HT1080 (cell line): ENCODE results near the gene ADTRP. TPM values are rescaled to one million over a fixed set of nuclear protein-coding genes. Genes with fewer than 3 reads are reported as not detected.

ENCODE experiments used
- DNase-seq: peaks from one replicate; pipeline ENCODE4 v3.0.0-alpha.2; 2015; ENCODE audit warnings: low read depth
- polyA plus RNA-seq, 2 experiments: library from polyadenylated mRNA; depleted of rRNA; stranded (reverse); fragments of >200 nt; gene quantifications; 2 replicates each; pipeline ENCODE4 v1.2.3, GENCODE V29; 2015
- total RNA-seq: library from RNA; depleted of rRNA; stranded (reverse); fragments of >200 nt; shearing (Covaris generic); gene quantifications from 2 replicates; pipeline ENCODE4 v1.2.3, GENCODE V29; 2014; rRNA removed

Gene ADTRP
- 6.5 and 11.6 TPM in 2 replicates for total RNA-seq
- polyA plus RNA-seq (2015; cell fraction: cytosol; rRNA removed) = 11.5 and 12.0 TPM in 2 replicates
- polyA plus RNA-seq (2015; cell fraction: nucleus; rRNA removed) = 14.7 and 21.1 TPM in 2 replicates

- DNase-seq = no peak
Measured at GRCh38 chr6:11778648-11779328, at the start of gene ADTRP. Gene ADTRP (minus strand): TSS chr6:11778803. CDS start chr6:11778759, 44 bp downstream.

- DNase-seq = no peak
Measured at GRCh38 chr6:11826779-11827178, 48.2 kb upstream of the ADTRP start.

- DNase-seq = no peak
Measured at GRCh38 chr6:11824986-11825385, 46.4 kb upstream of the ADTRP start.

- DNase-seq = no peak
Measured at GRCh38 chr6:11822346-11822745, 43.7 kb upstream of the ADTRP start.

- DNase-seq = no peak
Measured at GRCh38 chr6:11821781-11822180, 43.2 kb upstream of the ADTRP start.

GRCh38 chr6:11820821-11821220 lies 42.2 kb upstream of the ADTRP start:
- DNase-seq = no peak

GRCh38 chr6:11819486-11819885 lies 40.9 kb upstream of the ADTRP start:
- DNase-seq = no peak

- peak; percentile 55 for DNase-seq
Measured at GRCh38 chr6:11815231-11815630, 36.6 kb upstream of the ADTRP start.

- no peak for DNase-seq
Measured at GRCh38 chr6:11814819-11815218, 36.2 kb upstream of the ADTRP start.

- no peak for DNase-seq
Measured at GRCh38 chr6:11814106-11814505, 35.5 kb upstream of the ADTRP start.

GRCh38 chr6:11813606-11814005 lies 35.0 kb upstream of the ADTRP start:
- no peak for DNase-seq

GRCh38 chr6:11812951-11813350 lies 34.3 kb upstream of the ADTRP start:
- no peak for DNase-seq

GRCh38 chr6:11812439-11812838 lies 33.8 kb upstream of the ADTRP start:
- DNase-seq = no peak

GRCh38 chr6:11811644-11812264 lies 33.2 kb upstream of the ADTRP start:
- no peak for DNase-seq

- no peak for DNase-seq
Measured at GRCh38 chr6:11810854-11811643, 32.4 kb upstream of the ADTRP start.

GRCh38 chr6:11810039-11810541 lies 31.5 kb upstream of the ADTRP start:
- peak; percentile 66 for DNase-seq

GRCh38 chr6:11808054-11808453 lies 29.5 kb upstream of the ADTRP start:
- no peak for DNase-seq

- no peak for DNase-seq
Measured at GRCh38 chr6:11806561-11807317, 28.1 kb upstream of the ADTRP start.

GRCh38 chr6:11805259-11806053 lies 26.9 kb upstream of the ADTRP start:
- no peak for DNase-seq

GRCh38 chr6:11804701-11805100 lies 26.1 kb upstream of the ADTRP start:
- DNase-seq = no peak
